ENCODE measurements around the gene PLXNA2. TPM values are rescaled to one million over a fixed set of nuclear protein-coding genes. Genes with fewer than 3 reads are reported as not detected.
A peak's percentile ranks its signal among the peaks of the same experiment; 100 is the strongest.

PLXNA2 gene
- total and polyA plus RNA-seq, 2 experiments from 2014 or later = 3.7 to 5.4 TPM

DNA sequence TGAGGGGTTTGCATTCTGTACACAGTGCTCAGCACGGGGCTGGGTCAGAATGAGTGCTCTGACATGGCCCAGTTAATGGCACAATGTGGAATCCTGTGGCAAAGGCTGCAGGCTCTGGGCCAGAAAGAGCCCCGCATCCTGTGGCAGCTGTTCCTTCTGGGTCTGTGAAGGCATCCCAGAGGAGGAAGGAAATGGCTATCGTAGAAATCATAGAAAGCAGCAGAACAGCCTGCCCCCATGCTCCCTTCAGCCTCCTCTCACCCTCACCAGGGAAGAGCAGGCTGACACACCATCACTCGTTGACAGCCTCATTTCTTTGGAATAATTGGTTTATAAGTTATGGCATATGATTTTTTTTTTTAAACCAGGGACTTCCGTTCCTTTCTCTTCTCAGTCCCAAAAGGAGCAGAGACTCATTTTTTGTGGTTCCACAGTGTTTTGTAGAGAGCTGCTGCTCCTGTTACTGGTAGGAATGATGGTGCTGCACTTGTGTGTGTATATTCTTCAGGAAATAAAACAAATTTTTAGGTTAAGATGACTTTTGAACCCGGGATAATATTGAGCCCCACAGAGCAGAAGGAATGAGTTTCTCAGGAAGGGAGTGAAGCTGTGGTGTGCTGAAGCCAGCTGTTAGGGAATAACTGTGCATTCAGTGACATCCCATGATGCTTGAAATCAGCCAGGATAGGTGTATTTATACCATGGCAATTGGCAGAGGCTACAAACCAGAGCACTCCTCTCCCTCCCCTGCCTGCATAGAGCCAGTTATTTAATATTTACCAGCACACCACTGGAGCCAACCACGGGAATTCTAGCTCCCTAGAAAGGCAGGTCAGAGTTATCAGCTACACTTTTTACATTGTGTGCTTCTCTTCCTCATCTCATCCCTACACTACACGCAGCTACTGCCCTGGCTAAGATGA, 32.0 kb downstream of the PLXNA2 start:
- Histone ChIP-seq H3K27ac (no peak overlapping the region), H3K4me3 (no peak overlapping the region), H3K9me2 (ENCODE audit: insufficient read depth) (no peaks in the 10 kb centered on the region), H3K9me3 (ENCODE audit: low read depth) (no peaks in the 10 kb centered on the region), H3K79me2 (ENCODE audit: insufficient read depth) (peaks cover 40% of the 10 kb centered on the region), H3F3A (ENCODE audit: insufficient read depth) (peaks cover 17% of the 10 kb centered on the region), H3K27me3 (replicated peaks; ENCODE audit: insufficient read depth) (no peaks in the 10 kb centered on the region), H2AFZ (0 out of 2 replicates have a peak overlapping the region, but pooled peaks have one; percentile 42), H3K9ac (no peak overlapping the region), H3K4me1 (ENCODE audit: insufficient read depth) (peaks cover 34% of the 10 kb centered on the region), H3K4me2 (ENCODE audit: unreplicated experiment) (no peak overlapping the region), H3K36me3 (ENCODE audit: low read depth) (no peaks in the 10 kb centered on the region), H4K20me1 (ENCODE audit: insufficient read depth) (no peaks in the 10 kb centered on the region)
- TF ChIP-seq EZH2phosphoT487 (IDR thresholded peaks at IDR 0.05; ENCODE audit: insufficient read depth, low read depth) = no peak
- TF ChIP-seq EZH2 (IDR thresholded peaks at IDR 0.05; ENCODE audit: insufficient read depth, poor library complexity, severe bottlenecking) = no peak
- in situ Hi-C loops (cut with MboI) = no loop called here
- WGBS, 2 experiments (ENCODE audit: low coverage in 1 of 2, low lambda C conversion rate in 2 of 2, missing lambda C conversion rate in 2 of 2) = 66 to 73% methylated on average over 8 of the region's 8 CpGs
- DNase-seq = peak; percentile 24

DNA sequence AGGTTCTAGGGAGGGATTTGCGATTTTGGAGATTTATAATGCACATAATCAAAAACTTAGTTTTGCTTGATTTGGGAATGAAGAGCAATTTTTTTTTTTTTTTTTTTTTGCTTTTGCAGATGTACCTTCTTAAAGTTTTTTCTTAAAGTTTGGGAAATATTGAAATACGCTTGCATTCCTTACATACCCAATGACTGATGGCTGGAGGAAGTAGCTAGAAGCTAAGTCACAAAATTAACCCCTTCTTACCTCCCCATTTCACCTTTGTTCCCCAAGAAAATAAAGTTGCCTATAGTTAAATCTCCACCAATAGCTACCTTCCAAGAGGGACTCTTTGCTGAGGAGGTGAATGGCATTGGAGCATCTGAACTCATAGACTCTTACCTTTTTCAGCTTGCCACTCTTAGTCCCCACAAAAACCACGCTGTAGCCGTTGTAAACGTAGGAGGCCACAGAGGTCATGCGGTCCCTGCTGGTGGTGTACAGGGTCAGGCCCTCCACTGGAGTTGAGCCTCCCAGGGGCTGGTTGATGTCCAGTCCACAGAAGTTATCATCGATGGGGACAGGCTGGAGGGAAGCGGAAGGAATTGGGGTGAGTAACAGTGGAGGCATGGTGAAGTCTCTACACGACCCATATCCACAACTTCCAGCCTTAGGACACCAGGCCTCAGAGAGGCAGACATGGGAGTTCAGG, 34.1 kb downstream of the PLXNA2 start:
- Histone ChIP-seq H3K9me3 (ENCODE audit: low read depth) (no peaks in the 10 kb centered on the region), H3K4me2 (ENCODE audit: unreplicated experiment) (no peak overlapping the region), H3K27me3 (replicated peaks; ENCODE audit: insufficient read depth) (no peaks in the 10 kb centered on the region), H3K4me3 (no peak overlapping the region), H3K79me2 (ENCODE audit: insufficient read depth) (peaks cover 35% of the 10 kb centered on the region), H3K27ac (no peak overlapping the region), H3K9me2 (ENCODE audit: insufficient read depth) (no peaks in the 10 kb centered on the region), H3K4me1 (ENCODE audit: insufficient read depth) (peaks cover 36% of the 10 kb centered on the region), H3K36me3 (ENCODE audit: low read depth) (no peaks in the 10 kb centered on the region), H3K9ac (no peak overlapping the region), H4K20me1 (ENCODE audit: insufficient read depth) (no peaks in the 10 kb centered on the region), H2AFZ (no peak overlapping the region), H3F3A (ENCODE audit: insufficient read depth) (peaks cover 7% of the 10 kb centered on the region; the same call in 1 of the 2 replicates)
- 95 to 97% methylated on average over 9 of the region's 9 CpGs for WGBS, 2 experiments (ENCODE audit: low coverage in 1 of 2, low lambda C conversion rate in 2 of 2, missing lambda C conversion rate in 2 of 2)
- in situ Hi-C loops (cut with MboI) = no loop called here
- DNase-seq = no peak
- TF ChIP-seq EZH2 (IDR thresholded peaks at IDR 0.05; ENCODE audit: insufficient read depth, poor library complexity, severe bottlenecking) (no peak), EZH2phosphoT487 (IDR thresholded peaks at IDR 0.05; ENCODE audit: insufficient read depth, low read depth) (no peak)

DNA sequence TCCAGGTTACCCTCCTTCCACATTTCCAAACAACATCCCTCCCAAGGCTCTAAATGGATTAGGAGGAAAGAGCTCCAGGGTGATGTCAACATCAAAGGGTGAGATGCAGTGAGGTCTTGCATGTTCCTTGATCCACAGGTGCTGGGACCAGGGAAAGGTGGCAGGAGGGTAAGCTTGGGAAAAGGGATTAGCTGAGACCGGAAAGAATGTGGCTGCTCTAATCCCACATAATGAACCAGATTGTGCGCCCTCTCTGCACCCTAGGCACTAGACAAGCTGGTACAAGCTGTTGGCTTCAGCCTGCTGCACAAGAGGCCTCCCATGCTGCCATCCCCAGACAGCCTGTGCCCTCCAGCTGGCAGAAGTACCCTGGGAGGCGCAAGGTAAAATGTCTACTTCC, 34.9 kb downstream of the PLXNA2 start:
- no peaks in the 10 kb centered on the region for H3K27me3 ChIP-seq (replicated peaks; ENCODE audit: insufficient read depth)
- peaks cover 27% of the 10 kb centered on the region for H3K79me2 ChIP-seq (ENCODE audit: insufficient read depth)
- TF ChIP-seq EZH2 (IDR thresholded peaks at IDR 0.05; ENCODE audit: insufficient read depth, poor library complexity, severe bottlenecking) = no peak
- no peak for TF ChIP-seq EZH2phosphoT487 (IDR thresholded peaks at IDR 0.05; ENCODE audit: insufficient read depth, low read depth)
- no peaks in the 10 kb centered on the region for H3K9me3 ChIP-seq (ENCODE audit: low read depth)
- H3K4me2 ChIP-seq (ENCODE audit: unreplicated experiment) = no peak overlapping the region
- H3K36me3 ChIP-seq (ENCODE audit: low read depth) = no peaks in the 10 kb centered on the region
- H3K4me3 ChIP-seq = no peak overlapping the region
- peaks cover 44% of the 10 kb centered on the region for H3K4me1 ChIP-seq (ENCODE audit: insufficient read depth)
- no peaks in the 10 kb centered on the region for H3K9me2 ChIP-seq (ENCODE audit: insufficient read depth)
- no peak for DNase-seq
- H3K27ac ChIP-seq = no peak overlapping the region
- WGBS, 2 experiments (ENCODE audit: low coverage in 1 of 2, low lambda C conversion rate in 2 of 2, missing lambda C conversion rate in 2 of 2) = 100% methylated on average over 3 of the region's 3 CpGs
- H3F3A ChIP-seq (ENCODE audit: insufficient read depth) = peaks cover 13% of the 10 kb centered on the region
- H4K20me1 ChIP-seq (ENCODE audit: insufficient read depth) = no peaks in the 10 kb centered on the region
- H2AFZ ChIP-seq = no peak overlapping the region
- in situ Hi-C loops (cut with MboI) = no loop called here
- no peak overlapping the region for H3K9ac ChIP-seq

DNA sequence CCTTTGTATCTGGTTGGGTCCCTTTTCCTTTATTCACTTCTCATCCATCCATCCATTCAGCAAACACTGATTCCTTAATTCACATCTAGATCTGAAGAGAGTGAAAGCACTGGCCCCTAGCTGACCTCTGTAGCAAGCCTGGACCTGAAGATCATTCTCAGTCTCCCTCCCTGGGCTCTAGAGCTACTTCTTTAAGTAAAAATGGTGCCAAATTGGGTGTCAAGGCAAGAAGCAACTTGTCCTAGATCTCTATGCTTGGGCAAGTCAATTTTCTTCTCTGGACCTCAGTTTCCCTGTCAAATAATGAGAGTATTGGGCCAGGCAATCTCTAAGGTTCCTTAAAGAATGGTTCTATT, 36.1 kb downstream of the PLXNA2 start:
- Histone ChIP-seq H3K27me3 (replicated peaks; ENCODE audit: insufficient read depth) (no peaks in the 10 kb centered on the region), H3K4me3 (no peak overlapping the region), H4K20me1 (ENCODE audit: insufficient read depth) (no peaks in the 10 kb centered on the region), H3K4me2 (ENCODE audit: unreplicated experiment) (peak overlapping the region; percentile 50), H3K9ac (peak overlapping the region; percentile 3; the same call in 1 of the 2 replicates), H3K9me3 (ENCODE audit: low read depth) (no peaks in the 10 kb centered on the region), H3K79me2 (ENCODE audit: insufficient read depth) (peaks cover 17% of the 10 kb centered on the region; the same call in 1 of the 2 replicates), H3F3A (ENCODE audit: insufficient read depth) (peaks cover 22% of the 10 kb centered on the region), H3K4me1 (ENCODE audit: insufficient read depth) (peaks cover 56% of the 10 kb centered on the region), H3K27ac (peak overlapping the region; percentile 93), H3K36me3 (ENCODE audit: low read depth) (no peaks in the 10 kb centered on the region), H3K9me2 (ENCODE audit: insufficient read depth) (no peaks in the 10 kb centered on the region), H2AFZ (no peak overlapping the region)
- no peak for TF ChIP-seq EZH2 (IDR thresholded peaks at IDR 0.05; ENCODE audit: insufficient read depth, poor library complexity, severe bottlenecking)
- TF ChIP-seq EZH2phosphoT487 (IDR thresholded peaks at IDR 0.05; ENCODE audit: insufficient read depth, low read depth) = no peak
- in situ Hi-C loops (cut with MboI) = no loop called here
- DNase-seq = peak; percentile 33
